C4-2B (cell line): ENCODE results near the gene CXorf66.

ENCODE experiments used
- ZFX ChIP-seq: fragments of 450-650 bp; IDR thresholded peaks from 2 replicates; pipeline ENCODE4 v1.6.1; 2017
- TF ChIP-seq, protein P1 (sequence below): fragments of 450-650 bp; conservative IDR thresholded peaks from 2 replicates; pipeline ENCODE4 v1.5.1; 2017; ENCODE audit warnings: mild to moderate bottlenecking

DNA sequence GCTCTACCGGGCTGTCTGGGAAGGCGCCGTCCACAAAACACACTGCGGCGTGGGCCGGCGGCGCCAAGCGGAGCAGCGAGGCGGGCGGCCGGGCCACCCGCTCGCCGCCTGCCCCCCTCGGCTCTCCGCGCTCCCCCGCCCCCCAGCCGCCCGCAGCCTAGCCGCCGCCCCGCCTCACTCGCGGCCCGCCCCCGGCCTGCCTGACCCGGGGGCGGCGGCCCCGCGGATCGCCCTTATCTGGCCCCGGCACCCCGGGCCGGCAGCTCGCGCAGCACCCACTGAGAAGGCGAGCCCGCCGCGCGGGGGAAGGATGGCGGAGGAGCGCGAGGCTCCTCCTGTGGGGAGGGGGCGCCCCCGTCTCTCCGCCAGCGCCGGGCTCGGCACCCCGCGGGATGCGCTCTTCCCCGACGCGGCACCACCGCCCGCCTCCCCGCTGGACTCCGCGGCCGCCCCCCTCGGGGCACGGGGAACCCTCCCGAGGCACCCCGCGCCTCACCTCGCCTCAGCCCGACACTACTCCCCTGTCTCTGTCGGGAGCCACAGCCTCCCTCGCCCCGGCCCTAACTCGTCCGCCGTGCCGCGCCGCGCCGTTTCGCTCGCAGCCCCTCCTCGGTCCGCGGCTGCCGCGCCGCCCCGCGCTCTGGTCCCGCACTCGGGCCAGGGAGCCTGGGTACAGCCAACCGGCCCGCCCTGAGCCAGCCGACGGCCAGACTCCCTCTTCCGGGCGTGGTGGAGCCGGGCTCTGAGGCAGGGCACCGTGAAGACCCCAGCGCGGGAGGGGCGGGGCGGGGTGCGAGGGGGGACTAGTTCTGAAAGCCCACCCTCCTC lies 33.0 kb downstream of the CXorf66 start:
- TF ChIP-seq, protein P1, sequence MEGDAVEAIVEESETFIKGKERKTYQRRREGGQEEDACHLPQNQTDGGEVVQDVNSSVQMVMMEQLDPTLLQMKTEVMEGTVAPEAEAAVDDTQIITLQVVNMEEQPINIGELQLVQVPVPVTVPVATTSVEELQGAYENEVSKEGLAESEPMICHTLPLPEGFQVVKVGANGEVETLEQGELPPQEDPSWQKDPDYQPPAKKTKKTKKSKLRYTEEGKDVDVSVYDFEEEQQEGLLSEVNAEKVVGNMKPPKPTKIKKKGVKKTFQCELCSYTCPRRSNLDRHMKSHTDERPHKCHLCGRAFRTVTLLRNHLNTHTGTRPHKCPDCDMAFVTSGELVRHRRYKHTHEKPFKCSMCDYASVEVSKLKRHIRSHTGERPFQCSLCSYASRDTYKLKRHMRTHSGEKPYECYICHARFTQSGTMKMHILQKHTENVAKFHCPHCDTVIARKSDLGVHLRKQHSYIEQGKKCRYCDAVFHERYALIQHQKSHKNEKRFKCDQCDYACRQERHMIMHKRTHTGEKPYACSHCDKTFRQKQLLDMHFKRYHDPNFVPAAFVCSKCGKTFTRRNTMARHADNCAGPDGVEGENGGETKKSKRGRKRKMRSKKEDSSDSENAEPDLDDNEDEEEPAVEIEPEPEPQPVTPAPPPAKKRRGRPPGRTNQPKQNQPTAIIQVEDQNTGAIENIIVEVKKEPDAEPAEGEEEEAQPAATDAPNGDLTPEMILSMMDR: no peak
- 0 out of 2 replicates have a peak, but pooled peaks have one; percentile 20 for TF ChIP-seq ZFX
